Diencephalon (tissue), 1 donor: ENCODE data around the gene RALGDS. TPM values are rescaled to one million over a fixed set of nuclear protein-coding genes. Genes with fewer than 3 reads are reported as not detected.

Source experiments
- small RNA-seq: library from RNA; depleted of rRNA; stranded (forward); fragments of <200 nt; gene quantifications from one replicate; pipeline ENCODE3, GENCODE V24; 2014
- total RNA-seq: library from RNA; depleted of rRNA; stranded (reverse); fragments of >200 nt; gene quantifications from one replicate; pipeline ENCODE4 v1.2.3, GENCODE V29; 2014

The RALGDS gene
- total RNA-seq = 99.2 TPM

DNA sequence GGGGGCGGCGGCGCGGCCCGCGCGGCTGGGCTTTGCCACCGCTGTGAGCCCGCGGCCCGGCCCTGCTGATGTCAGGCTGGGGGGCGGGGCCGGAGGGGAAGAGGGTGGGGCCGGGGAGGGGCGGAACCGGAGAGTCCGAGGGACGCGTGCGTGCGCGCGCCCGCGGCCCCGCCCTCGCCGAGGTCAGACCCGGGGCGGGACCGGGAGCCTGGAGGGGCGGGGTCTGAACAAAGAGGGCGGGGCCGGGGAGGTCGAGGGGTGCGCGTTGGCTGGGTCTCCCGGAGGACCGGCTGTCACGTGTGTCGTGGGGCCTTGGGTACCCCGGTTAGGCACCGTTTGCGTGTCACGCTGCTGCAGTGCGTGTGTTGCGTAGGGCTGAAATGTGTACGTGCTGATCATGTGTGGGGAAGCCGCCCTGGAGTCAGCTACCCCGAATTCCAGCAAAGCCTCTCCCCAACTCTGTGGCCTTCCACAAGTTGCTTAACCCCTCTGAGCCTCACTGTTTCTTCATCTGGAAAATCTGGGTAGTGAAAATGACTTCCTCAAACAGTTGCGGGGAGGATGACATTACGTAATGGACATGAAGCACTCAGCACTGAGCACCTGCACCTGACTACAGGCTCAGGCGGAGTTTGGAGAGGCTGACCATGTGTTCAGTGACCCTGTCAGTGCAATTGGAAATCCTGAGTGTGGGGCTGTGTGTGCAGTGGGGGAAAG lies at the start of gene RALGDS:
Gene RALGDS (minus strand): TSS at position 43 of the 717 bp plus-strand sequence. CDS start 86 bp downstream, outside the sequence.

DNA sequence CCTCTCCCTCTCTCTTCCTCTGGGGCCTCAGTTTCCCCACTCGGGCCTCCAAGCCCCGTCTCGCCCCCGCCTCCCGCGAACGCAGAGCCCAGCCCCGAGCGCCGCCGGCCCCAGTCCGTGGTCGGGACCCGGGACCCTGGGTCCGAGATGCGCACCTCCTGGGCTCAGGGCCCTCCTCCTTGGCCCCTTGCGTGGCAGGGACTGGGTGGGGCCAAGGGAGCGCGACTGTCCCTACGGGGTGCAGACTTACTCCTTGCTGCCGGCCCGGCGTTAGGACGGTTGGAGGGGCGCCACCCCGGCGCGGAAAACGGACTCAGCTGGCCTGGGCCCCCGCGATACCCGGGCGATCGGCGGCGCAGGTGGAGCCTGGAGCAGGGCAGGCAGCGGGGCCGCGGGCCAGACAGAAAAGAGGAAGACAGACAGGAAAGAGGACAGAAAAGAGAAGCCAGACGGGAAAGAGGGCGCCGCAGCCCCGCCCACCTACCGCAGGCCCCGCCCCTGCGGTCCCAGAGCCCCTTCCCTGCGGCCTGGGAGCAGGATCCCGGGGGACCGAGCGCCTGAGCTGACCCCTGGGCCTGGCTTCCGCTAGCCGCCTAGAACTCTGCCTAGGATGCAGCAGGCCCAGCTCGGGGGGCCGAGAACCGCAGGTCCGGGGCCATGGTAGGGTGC lies 42.6 kb upstream of the RALGDS start, which contains the start of gene GBGT1:
Gene GBGT1 (minus strand): TSS at position 411 of the 669 bp plus-strand sequence. CDS start 1,502 bp downstream, outside the sequence.

DNA sequence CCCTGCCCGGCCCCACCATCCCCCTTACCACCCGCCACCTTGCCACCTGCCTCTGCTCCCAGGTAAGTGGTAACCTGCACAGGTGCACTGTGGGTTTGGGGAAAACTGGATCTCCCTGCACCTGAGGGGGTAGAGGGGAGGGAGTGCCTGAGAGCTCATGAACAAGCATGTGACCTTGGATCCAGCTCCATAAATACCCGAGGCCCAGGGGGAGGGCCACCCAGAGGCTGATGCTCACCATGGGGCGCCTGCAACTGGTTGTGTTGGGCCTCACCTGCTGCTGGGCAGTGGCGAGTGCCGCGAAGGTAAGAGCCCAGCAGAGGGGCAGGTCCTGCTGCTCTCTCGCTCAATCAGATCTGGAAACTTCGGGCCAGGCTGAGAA lies 59.3 kb downstream of the RALGDS start, which contains the start of gene CEL:
Gene CEL (plus strand): TSS at position 218 of the 382 bp plus-strand sequence. CDS start 22 bp downstream, at position 240.

Small RNA genes within 50 kb of the gene (small RNA-seq; reads per million reads assigned to genes)
- not detected for gene MIR6877

Other genes starting within 250 kb of the RALGDS start
- 3.5 TPM for gene AK8, start 243.0 kb downstream of the RALGDS start, total RNA-seq
- 5.1 TPM for gene SPACA9, start 242.3 kb downstream of the RALGDS start, total RNA-seq
- 53.3 TPM for gene TSC1, start 176.6 kb downstream of the RALGDS start, total RNA-seq
- 0.23 TPM for gene GFI1B, start 142.5 kb downstream of the RALGDS start, total RNA-seq
- gene GTF3C5, start 90.2 kb downstream of the RALGDS start, total RNA-seq = 25.8 TPM
- gene CEL, start 59.3 kb downstream of the RALGDS start, total RNA-seq = 0.46 TPM
- gene GBGT1, start 42.7 kb upstream of the RALGDS start, total RNA-seq = 3.7 TPM
- gene OBP2B, start 88.0 kb upstream of the RALGDS start, total RNA-seq = not detected
- gene ABO, start 154.0 kb upstream of the RALGDS start, total RNA-seq = under 0.01 TPM
- gene SURF6, start 214.9 kb upstream of the RALGDS start, total RNA-seq = 18.2 TPM
- gene MED22, start 226.9 kb upstream of the RALGDS start, total RNA-seq = 15.9 TPM
- gene RPL7A, start 227.0 kb upstream of the RALGDS start, total RNA-seq = 914 TPM
- 17.8 TPM for gene SURF1, start 235.2 kb upstream of the RALGDS start, total RNA-seq
- gene SURF2, start 235.3 kb upstream of the RALGDS start, total RNA-seq = 19.6 TPM